Activated naive CD4-positive, alpha-beta T cell treated with anti-CD3 and anti-CD28 coated beads, Interleukin-2, amount 10 ng/mL, durations not matched to agents 7 days and 5 days (primary cell): ENCODE measurements around the gene TNFRSF19.

ENCODE experiments used
- CTCF ChIA-PET: fragments of 350-600 bp; sonication (Branson Sonifier 250); formaldehyde crosslinking; loops from one replicate; lab custom pipeline; 2021; ENCODE audit warnings: antibody characterized with exemption; lab: Charles Lee
- DNase-seq: peaks from one replicate; pipeline ENCODE4 v3.0.0-alpha.2; 2020
- H3K27ac Mint-ChIP-seq: one replicate; pipeline ENCODE4 v1.8.0; 2021; ENCODE audit warnings: mild to moderate bottlenecking, moderate library complexity, mixed read lengths
- H3K27me3 Mint-ChIP-seq: one replicate; pipeline ENCODE4 v1.8.0; 2021; ENCODE audit warnings: mild to moderate bottlenecking, mixed read lengths
- H3K36me3 Mint-ChIP-seq: one replicate; pipeline ENCODE4 v1.8.0; 2021; ENCODE audit warnings: mixed read lengths
- H3K4me1 Mint-ChIP-seq: one replicate; pipeline ENCODE4 v1.8.0; 2021; ENCODE audit warnings: mixed read lengths
- H3K4me3 Mint-ChIP-seq: one replicate; pipeline ENCODE4 v1.8.0; 2021; ENCODE audit warnings: mild to moderate bottlenecking, moderate library complexity, mixed read lengths
- H3K9me3 Mint-ChIP-seq: one replicate; pipeline ENCODE4 v1.8.0; 2021; ENCODE audit warnings: mixed read lengths

The TNFRSF19 gene

DNA sequence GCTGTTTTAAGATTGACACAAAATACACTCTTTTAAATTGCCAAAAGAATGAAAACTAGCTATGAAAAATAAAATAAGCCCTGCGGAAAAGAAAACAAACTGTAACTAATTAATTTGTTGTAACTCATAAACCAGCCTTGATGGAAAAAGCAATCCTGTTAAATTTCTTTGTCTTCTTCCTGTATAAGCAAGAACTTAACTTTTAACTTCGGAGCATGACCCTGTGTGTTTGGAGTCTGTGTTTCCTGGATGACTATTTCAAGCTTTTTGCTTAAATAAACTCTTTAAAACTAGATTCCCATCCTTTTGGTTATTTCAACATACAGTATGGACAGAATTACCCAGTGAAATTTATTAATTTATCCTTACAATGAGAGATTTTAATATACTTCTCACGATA is 122.6 kb downstream of the TNFRSF19 start:
- H3K27me3 Mint-ChIP-seq: peaks cover 3% of the 10 kb centered on the region
- DNase-seq: no peak
- no peak overlapping the region for H3K27ac Mint-ChIP-seq
- H3K36me3 Mint-ChIP-seq: no peaks in the 10 kb centered on the region
- CTCF ChIA-PET: interaction anchor here (0.8 kb wide), 1 partner anchor 23 kb away, joined by 3 read pairs; no protein-coding TSS in a partner anchor
- H3K9me3 Mint-ChIP-seq: no peaks in the 10 kb centered on the region
- H3K4me1 Mint-ChIP-seq: peaks cover 25% of the 10 kb centered on the region
- no peak overlapping the region for H3K4me3 Mint-ChIP-seq

DNA sequence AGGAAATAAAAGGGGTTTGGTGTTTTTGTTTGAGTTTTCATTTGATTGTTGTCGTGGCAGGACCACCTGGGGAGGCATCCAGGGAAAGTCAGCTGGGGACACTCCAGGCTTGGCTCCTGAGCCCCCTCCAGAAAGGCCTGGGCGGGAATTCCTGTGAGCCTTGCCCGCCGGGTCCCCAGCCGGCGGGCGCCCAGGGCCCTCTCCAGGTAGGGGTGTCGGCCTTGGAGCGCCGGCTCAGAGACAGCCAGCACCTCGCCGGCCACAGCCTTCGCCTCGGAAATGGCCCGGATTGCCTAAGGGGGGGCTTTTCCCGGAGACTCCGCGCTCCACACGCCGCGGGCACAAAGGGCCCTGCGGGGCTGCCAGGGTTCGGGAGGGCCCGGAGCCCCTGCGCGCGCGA is 125.0 kb downstream of the TNFRSF19 start:
- no peak overlapping the region for H3K4me3 Mint-ChIP-seq
- no peak overlapping the region for H3K27ac Mint-ChIP-seq
- peaks cover 27% of the 10 kb centered on the region for H3K4me1 Mint-ChIP-seq
- CTCF ChIA-PET: no interaction called here
- H3K27me3 Mint-ChIP-seq: peaks cover 3% of the 10 kb centered on the region
- H3K36me3 Mint-ChIP-seq: no peaks in the 10 kb centered on the region
- H3K9me3 Mint-ChIP-seq: no peaks in the 10 kb centered on the region
- DNase-seq: no peak

DNA sequence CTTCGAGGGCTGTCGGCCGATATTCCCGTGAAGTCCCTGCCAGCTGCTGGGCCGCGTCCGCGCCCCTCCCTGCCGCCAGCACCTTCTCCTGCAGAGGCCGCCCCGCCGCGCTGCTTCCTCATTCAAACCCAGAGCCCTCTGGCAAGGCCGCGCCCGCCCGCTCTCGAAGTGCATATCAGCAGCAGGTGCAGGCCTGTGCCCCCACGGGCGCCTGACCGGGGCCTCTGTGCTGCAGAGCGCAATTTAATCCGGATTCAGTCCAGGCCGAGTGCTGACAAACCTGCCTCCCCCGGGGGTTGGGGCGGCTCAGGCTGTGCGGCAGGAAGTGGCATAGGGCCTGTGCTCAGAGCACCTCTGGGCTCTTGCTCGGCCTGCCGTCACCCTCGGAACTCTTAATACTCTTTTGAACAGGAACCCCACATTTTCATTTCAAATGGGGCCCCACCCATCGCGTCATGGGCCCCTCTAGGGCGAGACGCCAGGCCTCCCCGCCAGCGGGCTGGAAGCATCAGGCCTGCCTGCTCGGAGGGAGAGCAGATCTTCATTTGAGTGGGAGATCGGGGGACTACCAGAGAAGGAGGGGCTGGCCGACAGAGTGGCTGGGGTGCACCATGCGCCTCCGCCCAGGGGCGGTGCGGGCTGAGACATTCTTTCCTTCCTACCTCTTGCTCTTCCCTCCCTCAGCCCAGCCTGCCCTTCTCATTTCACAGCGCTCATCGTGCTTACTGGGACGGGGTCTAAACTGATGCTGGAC is 125.7 kb downstream of the TNFRSF19 start:
- no peaks in the 10 kb centered on the region for H3K9me3 Mint-ChIP-seq
- CTCF ChIA-PET: interaction anchor here (0.9 kb wide), 1 partner anchor 12 kb away, joined by 4 read pairs; no protein-coding TSS in a partner anchor
- peaks cover 27% of the 10 kb centered on the region for H3K4me1 Mint-ChIP-seq
- H3K4me3 Mint-ChIP-seq: peak overlapping the region; percentile 56
- no peaks in the 10 kb centered on the region for H3K36me3 Mint-ChIP-seq
- H3K27me3 Mint-ChIP-seq: peaks cover 3% of the 10 kb centered on the region
- peak; percentile 82 for DNase-seq
- H3K27ac Mint-ChIP-seq: peak overlapping the region; percentile 89

DNA sequence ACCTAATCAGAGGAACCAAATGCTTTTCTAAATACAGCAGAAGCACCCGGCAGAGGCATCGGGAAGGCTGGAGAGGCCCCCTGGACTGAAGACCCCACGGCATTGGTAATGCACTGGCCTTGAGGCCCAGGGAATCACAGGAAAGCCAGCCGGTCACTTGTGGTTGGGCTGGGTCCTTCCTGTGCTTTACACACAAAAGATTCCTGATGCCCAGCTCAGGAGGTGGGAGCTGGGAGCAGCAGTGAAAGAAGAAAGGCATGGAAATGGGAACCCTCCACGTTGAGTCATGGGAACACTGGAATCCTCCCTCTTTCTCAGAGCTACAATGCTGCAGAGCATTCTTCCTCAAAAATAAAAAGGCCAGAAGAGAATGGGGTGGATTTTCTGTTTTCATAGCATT is 126.4 kb downstream of the TNFRSF19 start:
- Mint-ChIP-seq H3K27me3 (peaks cover 3% of the 10 kb centered on the region), H3K4me3 (peak overlapping the region; percentile 56), H3K36me3 (no peaks in the 10 kb centered on the region), H3K9me3 (no peaks in the 10 kb centered on the region), H3K4me1 (peaks cover 27% of the 10 kb centered on the region), H3K27ac (peak overlapping the region; percentile 89)
- DNase-seq: no peak
- CTCF ChIA-PET: interaction anchor here (0.9 kb wide), 1 partner anchor 12 kb away, joined by 4 read pairs; no protein-coding TSS in a partner anchor

DNA sequence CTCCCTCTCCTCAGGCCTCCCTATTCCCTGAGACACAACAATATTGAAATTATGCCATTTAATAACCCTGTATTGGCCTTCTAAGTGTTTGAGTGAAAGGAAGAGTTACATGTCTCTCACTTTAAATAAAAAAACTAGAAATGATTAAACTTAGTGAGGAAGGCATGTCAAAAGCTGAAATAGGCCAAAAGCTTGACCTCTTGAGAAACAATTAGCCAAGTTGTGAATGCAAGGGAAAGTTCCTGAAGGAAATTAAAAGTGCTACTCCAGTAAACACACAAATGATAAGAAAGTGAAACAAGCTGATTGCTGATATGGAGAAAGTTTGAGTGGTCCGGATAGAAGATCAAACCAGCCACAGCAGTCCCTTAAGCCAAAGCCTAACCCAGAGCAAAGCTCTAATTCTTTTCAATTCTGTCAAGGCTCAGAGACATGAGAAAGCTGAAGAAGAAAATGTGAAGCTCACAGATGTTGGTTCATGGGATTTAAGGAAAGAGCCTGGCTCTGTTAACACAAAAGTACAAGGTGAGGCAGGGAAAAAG is 127.6 kb downstream of the TNFRSF19 start:
- Mint-ChIP-seq H3K4me1 (peaks cover 27% of the 10 kb centered on the region), H3K4me3 (no peak overlapping the region), H3K27ac (no peak overlapping the region), H3K36me3 (no peaks in the 10 kb centered on the region), H3K9me3 (no peaks in the 10 kb centered on the region), H3K27me3 (peaks cover 3% of the 10 kb centered on the region)
- CTCF ChIA-PET: interaction anchor here (0.8 kb wide), 1 partner anchor 30 kb away, joined by 3 read pairs; no protein-coding TSS in a partner anchor
- DNase-seq: no peak

DNA sequence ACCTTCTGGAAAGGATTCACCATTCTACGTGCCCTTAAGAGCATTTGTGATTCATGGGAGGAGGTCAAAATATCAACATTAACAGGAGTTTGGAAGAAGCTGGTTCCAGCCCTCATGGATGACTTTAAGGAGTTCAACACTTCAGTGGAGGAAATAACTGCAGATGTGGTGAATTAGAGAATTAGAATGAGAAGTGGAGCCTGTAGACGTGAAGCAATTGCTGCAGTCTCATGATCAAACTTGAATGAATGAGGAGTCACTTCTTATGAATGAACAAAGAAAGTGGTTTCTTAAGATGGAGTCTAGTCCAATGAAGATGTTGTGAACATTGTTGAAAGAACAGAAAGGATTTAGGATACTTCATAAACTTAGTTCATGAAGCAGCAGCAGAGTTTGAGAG is 129.1 kb downstream of the TNFRSF19 start:
- no peak for DNase-seq
- Mint-ChIP-seq H3K9me3 (no peaks in the 10 kb centered on the region), H3K36me3 (no peaks in the 10 kb centered on the region), H3K4me1 (peaks cover 27% of the 10 kb centered on the region), H3K27me3 (peaks cover 3% of the 10 kb centered on the region), H3K27ac (no peak overlapping the region), H3K4me3 (no peak overlapping the region)
- CTCF ChIA-PET: interaction anchor here (0.9 kb wide), 1 partner anchor 9 kb away, joined by 3 read pairs; no protein-coding TSS in a partner anchor

DNA sequence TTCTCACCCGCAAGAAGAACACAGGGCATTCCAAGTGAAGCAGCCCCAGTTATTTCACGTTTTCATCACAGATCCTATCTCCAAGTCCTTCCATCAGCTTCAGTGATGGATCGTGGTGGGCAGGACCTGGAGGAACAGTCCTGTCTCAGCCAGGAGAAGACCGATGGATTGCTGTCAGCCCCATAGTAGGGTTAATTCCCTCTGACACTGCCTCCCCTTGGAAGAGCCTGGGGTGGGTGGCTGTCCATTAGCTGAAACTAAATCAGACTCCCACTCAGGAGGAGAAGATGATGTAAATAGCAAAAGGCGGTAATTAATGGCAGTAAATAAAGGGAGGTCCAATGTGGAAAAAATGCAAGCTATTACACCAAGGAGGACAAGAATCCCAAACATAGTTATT is 131.0 kb downstream of the TNFRSF19 start:
- CTCF ChIA-PET: no interaction called here
- H3K27ac Mint-ChIP-seq: no peak overlapping the region
- H3K36me3 Mint-ChIP-seq: no peaks in the 10 kb centered on the region
- H3K9me3 Mint-ChIP-seq: no peaks in the 10 kb centered on the region
- H3K4me1 Mint-ChIP-seq: peaks cover 16% of the 10 kb centered on the region
- H3K4me3 Mint-ChIP-seq: no peak overlapping the region
- no peak for DNase-seq
- no peaks in the 10 kb centered on the region for H3K27me3 Mint-ChIP-seq

DNA sequence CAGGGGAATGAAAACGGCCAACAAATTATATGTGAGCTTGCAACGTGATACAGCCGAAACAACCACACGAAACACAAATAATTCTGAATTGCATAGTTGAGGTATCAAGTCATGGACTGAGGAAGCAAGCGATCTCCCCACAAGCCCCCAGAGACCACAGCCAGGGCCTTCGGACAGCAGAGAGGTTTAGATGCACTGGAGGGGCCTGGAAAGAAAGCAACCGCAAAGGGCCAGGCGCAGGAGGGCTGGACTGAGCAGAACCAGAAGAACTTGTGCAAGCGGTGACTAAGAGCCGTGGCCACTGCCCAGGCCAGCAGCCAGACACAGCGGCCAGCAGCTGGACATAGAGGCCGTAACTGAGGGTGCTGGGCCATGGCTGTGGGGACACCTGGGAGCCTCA is 131.4 kb downstream of the TNFRSF19 start:
- CTCF ChIA-PET: no interaction called here
- no peaks in the 10 kb centered on the region for H3K9me3 Mint-ChIP-seq
- H3K36me3 Mint-ChIP-seq: no peaks in the 10 kb centered on the region
- H3K27ac Mint-ChIP-seq: no peak overlapping the region
- H3K27me3 Mint-ChIP-seq: no peaks in the 10 kb centered on the region
- H3K4me3 Mint-ChIP-seq: no peak overlapping the region
- H3K4me1 Mint-ChIP-seq: peaks cover 11% of the 10 kb centered on the region
- DNase-seq: no peak

DNA sequence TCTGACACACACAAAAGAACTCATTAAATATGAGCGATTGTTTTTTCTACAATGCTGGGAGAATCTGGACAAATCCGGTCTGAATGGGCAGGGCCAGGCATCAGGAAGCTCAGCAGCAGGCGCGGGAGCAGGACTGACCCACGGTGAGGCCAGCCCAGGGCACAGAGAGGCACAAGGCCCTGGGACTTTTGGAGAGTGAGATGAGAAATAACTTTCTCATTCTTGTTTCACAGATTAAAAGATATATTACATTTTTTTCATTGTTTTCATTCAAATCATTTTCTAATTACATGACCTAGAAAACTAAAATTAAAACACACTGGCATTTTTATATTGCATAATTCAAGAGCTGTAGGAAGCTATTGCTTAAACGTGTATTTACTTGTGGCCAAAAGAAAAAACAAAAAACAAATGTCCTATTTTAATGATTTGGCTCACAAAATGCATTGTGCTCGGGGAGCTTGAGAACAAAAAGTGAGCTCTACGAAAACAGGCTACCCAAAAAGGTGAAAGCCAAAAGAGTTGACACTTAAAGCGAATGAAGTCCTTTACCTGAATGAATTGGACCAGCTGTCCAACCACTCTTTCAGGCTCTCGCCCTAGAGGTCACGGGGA is 133.1 kb downstream of the TNFRSF19 start:
- Mint-ChIP-seq H3K9me3 (no peaks in the 10 kb centered on the region), H3K27me3 (no peaks in the 10 kb centered on the region), H3K36me3 (no peaks in the 10 kb centered on the region), H3K27ac (no peak overlapping the region), H3K4me1 (no peaks in the 10 kb centered on the region), H3K4me3 (no peak overlapping the region)
- no peak for DNase-seq
- CTCF ChIA-PET: no interaction called here

DNA sequence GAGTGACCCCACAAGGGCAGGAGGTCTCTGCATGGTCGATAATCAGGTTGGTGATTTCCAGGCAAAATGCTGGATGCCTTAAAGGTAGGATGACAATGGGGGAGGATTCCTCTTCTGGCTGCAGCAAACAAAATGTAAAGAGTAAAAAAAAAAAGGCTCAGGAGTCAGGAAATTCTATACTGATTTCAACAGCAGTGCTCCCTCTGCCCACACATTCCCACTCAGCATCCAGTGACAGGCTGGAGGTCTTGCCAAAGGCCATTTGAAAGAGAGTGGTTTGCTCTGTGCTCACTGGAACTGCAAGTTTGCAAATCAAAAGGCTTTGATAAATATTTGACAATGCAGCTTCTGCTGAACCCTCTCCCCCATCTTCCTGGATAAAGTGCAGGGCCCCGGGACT is 135.4 kb downstream of the TNFRSF19 start:
- no peaks in the 10 kb centered on the region for H3K36me3 Mint-ChIP-seq
- no peak overlapping the region for H3K4me3 Mint-ChIP-seq
- H3K9me3 Mint-ChIP-seq: no peaks in the 10 kb centered on the region
- no peaks in the 10 kb centered on the region for H3K4me1 Mint-ChIP-seq
- no peak overlapping the region for H3K27ac Mint-ChIP-seq
- no peak for DNase-seq
- H3K27me3 Mint-ChIP-seq: no peaks in the 10 kb centered on the region
- CTCF ChIA-PET: no interaction called here

DNA sequence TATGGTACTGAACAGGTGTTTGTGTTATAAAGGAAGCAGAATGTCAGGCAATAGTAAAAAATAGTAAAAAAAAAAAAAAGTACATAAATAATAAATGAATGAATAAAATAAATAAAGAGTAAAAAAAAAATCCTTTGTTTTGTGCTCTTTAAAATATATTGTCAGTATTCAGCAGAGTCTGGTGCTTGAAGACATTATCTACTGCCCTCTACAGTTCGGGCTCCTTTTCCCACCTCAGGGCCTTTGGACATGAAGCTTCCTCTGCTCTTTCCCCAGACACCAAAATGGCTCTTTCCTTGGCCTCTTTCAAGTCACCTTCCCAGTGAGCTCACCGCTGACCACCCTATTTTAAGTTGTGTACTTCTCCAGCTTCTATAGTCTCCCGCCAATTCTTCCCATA is 137.5 kb downstream of the TNFRSF19 start:
- Mint-ChIP-seq H3K27ac (no peak overlapping the region), H3K27me3 (no peaks in the 10 kb centered on the region), H3K4me1 (no peaks in the 10 kb centered on the region), H3K9me3 (no peaks in the 10 kb centered on the region), H3K36me3 (no peaks in the 10 kb centered on the region), H3K4me3 (no peak overlapping the region)
- DNase-seq: no peak
- CTCF ChIA-PET: interaction anchor here (0.7 to 1.4 kb wide), 3 partner anchors 11 to 240 kb away, joined by 3 to 4 read pairs (median 4); no protein-coding TSS in a partner anchor

DNA sequence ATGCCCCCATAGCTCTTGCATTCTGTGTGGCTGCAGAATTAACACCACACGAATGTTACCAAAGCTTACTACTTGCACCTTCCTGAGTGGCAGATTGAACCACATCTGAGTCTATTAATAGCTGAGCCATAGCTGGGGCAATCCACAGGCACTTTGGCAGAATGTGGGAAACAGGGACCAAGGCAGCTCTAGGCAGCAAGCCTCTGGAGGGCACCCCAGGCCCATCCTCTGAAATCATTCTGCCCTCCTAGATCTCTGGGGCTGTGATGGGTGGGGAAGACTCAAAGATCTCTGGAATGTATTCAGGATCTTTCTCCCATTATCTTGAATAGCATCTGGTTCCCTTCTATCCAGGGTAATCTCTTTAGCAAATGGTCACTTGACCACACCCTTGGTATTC is 139.3 kb downstream of the TNFRSF19 start:
- H3K9me3 Mint-ChIP-seq: no peaks in the 10 kb centered on the region
- peaks cover 12% of the 10 kb centered on the region for H3K27me3 Mint-ChIP-seq
- no peaks in the 10 kb centered on the region for H3K4me1 Mint-ChIP-seq
- H3K4me3 Mint-ChIP-seq: no peak overlapping the region
- no peak for DNase-seq
- CTCF ChIA-PET: no interaction called here
- no peaks in the 10 kb centered on the region for H3K36me3 Mint-ChIP-seq
- H3K27ac Mint-ChIP-seq: no peak overlapping the region

DNA sequence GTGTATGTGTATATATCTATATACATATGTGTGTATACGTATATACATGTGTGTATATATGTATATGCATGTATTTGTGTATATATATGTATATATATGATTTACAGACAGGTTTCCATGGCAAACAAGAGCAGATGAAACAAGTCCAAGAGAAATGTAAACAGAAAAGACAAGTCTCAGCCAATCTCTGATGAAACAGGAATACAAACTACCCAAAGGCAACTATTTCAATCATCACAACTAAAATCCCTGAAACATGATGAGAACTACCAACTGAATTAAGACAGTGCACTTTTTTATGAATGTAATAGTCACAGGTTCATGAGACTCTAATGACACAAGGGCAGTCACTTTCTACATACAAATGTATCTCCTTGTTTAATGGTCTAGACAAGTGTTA is 140.2 kb downstream of the TNFRSF19 start:
- Mint-ChIP-seq H3K36me3 (no peaks in the 10 kb centered on the region), H3K4me1 (no peaks in the 10 kb centered on the region), H3K27me3 (peaks cover 15% of the 10 kb centered on the region), H3K27ac (no peak overlapping the region), H3K4me3 (no peak overlapping the region), H3K9me3 (no peaks in the 10 kb centered on the region)
- no peak for DNase-seq
- CTCF ChIA-PET: no interaction called here

DNA sequence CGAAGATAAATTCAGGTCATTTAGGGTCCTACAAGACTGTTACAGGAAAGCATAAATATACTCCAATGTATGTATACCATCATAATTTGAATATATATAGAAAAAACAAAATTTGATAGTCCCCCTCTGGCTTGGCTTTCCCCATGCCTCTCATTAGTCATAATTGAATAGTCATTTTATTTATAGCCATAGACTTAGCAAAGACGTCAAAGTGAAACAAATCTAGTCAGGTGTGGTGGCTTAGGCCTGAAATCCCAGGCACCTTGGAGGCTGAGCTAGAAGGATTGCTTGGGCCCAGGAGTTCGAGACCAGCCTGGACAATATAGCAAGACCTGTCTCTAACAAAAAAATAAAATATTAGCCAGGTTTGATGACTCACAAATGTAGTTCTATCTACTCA is 141.1 kb downstream of the TNFRSF19 start:
- peaks cover 15% of the 10 kb centered on the region for H3K27me3 Mint-ChIP-seq
- no peak overlapping the region for H3K27ac Mint-ChIP-seq
- H3K4me1 Mint-ChIP-seq: no peaks in the 10 kb centered on the region
- no peak for DNase-seq
- H3K36me3 Mint-ChIP-seq: no peaks in the 10 kb centered on the region
- CTCF ChIA-PET: no interaction called here
- H3K4me3 Mint-ChIP-seq: no peak overlapping the region
- H3K9me3 Mint-ChIP-seq: no peaks in the 10 kb centered on the region
